ENCODE data around the gene KRT13.
A peak's percentile ranks its signal among the peaks of the same experiment; 100 is the strongest.

The KRT13 gene

DNA sequence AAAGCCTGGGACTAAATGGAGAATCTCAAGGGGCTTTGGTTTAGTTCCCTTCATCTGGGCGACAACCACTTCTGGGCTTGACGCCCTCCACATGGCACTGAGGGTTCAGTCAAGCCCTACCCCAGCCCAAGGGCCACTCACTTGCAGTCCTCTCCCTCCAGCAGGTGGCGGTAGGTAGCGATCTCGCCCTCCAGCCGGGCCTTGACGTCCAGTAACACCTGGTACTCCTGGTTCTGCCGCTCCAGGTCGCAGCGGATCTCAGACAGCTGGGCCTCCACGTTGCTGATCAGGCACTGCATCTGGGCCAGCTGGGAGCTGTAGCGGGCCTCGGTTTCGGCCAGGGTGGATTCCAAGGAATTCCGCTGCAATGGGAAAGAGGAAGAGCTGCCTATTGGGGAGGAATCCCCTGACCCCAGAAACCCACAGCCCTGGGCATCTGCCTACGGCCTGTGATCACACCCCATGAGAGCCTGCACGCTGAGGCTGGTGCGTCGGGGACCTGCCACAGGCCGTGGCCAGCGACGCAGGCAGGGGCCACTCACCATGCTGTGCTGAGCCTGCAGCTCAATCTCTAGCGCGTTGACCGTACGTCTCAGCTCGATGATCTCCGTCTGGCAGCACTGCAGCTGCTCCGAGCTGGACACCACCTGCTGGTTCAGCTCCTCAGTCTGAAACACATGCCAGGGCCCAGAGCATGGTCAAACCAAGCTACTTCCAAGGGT, 18.4 kb downstream of the KRT13 start:
- TF ChIP-seq, protein P1, sequence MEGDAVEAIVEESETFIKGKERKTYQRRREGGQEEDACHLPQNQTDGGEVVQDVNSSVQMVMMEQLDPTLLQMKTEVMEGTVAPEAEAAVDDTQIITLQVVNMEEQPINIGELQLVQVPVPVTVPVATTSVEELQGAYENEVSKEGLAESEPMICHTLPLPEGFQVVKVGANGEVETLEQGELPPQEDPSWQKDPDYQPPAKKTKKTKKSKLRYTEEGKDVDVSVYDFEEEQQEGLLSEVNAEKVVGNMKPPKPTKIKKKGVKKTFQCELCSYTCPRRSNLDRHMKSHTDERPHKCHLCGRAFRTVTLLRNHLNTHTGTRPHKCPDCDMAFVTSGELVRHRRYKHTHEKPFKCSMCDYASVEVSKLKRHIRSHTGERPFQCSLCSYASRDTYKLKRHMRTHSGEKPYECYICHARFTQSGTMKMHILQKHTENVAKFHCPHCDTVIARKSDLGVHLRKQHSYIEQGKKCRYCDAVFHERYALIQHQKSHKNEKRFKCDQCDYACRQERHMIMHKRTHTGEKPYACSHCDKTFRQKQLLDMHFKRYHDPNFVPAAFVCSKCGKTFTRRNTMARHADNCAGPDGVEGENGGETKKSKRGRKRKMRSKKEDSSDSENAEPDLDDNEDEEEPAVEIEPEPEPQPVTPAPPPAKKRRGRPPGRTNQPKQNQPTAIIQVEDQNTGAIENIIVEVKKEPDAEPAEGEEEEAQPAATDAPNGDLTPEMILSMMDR (IDR thresholded peaks at IDR 0.05; ENCODE audit: insufficient read depth, low read depth, low read length, missing control alignments): peak; percentile 59
- DNase-seq (ENCODE audit: low read depth): peak; percentile 43
- H3K4me3 ChIP-seq (ENCODE audit: low read depth, low read length): no peak overlapping the region

DNA sequence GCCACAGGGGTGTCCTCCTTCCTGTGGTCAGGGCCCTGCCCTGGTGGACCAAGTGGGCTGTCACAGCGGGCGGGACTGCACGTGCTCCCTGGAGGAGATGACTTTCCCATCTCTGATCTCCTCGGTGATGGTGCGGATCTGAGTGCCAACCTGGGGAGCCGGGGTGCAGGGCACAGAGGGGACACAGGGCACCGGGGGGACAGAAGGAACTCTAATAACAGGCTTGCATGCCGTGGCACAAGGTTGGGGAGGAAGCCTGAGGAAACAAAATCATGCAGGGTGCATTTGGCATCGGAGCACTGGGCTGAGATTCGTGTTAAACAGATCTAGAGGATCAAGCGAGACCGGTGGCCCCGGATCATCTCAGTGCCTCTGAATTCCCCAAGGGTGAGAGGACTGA, 19.1 kb downstream of the KRT13 start:
- no peak overlapping the region for H3K4me3 ChIP-seq (ENCODE audit: low read depth, low read length)
- TF ChIP-seq, protein P1 (IDR thresholded peaks at IDR 0.05; ENCODE audit: insufficient read depth, low read depth, low read length, missing control alignments): no peak
- no peak for DNase-seq (ENCODE audit: low read depth)

DNA sequence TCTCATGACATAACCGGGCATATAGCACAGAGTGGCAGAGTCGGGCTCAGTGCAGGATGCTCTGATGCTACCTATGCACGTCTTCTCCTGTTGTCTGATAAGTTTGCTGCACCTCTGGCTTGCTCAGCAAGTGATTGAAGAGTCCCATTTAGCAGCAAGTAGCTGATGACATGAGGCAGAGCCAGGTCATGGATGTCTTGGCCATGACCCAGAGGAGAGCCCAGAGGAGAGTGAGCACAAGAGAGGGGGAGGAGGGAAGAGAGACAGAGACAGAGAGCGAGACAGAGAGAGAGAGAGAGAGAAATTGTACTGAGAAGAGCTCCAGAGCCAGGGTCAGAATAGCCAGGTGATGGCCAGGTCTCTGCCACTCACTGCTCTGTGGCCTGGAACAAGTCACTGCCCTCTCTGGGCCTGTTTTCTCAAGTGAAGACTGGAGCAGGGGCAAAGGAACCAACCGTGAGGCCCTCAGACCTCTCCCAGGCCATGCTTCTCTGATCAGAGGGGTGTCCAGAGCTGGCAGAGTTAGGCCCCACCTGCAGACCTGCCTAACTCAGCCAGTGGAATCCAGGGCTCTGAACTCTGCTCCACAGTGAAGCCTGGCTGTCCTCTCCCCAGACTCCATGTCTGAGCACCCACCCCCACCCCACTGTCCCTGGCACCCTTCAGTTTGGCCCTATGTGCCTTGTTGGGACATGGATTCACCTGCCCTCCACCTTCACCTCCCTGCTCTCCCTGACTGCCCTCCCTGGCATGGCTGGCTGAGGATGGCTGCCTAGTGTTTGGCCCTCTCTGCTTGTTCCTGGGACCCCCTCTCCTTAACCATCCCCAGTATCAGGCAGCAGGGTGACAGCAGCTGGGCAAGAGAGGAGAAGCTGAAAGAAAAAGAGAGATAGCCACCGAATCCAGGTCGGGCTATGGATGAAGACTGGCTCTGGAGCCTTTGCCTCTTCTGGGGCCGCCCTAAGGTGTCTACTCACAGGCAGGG, 20.2 kb downstream of the KRT13 start:
- DNase-seq (ENCODE audit: low read depth): no peak
- no peak overlapping the region for H3K4me3 ChIP-seq (ENCODE audit: low read depth, low read length)
- TF ChIP-seq, protein P1 (IDR thresholded peaks at IDR 0.05; ENCODE audit: insufficient read depth, low read depth, low read length, missing control alignments): no peak

DNA sequence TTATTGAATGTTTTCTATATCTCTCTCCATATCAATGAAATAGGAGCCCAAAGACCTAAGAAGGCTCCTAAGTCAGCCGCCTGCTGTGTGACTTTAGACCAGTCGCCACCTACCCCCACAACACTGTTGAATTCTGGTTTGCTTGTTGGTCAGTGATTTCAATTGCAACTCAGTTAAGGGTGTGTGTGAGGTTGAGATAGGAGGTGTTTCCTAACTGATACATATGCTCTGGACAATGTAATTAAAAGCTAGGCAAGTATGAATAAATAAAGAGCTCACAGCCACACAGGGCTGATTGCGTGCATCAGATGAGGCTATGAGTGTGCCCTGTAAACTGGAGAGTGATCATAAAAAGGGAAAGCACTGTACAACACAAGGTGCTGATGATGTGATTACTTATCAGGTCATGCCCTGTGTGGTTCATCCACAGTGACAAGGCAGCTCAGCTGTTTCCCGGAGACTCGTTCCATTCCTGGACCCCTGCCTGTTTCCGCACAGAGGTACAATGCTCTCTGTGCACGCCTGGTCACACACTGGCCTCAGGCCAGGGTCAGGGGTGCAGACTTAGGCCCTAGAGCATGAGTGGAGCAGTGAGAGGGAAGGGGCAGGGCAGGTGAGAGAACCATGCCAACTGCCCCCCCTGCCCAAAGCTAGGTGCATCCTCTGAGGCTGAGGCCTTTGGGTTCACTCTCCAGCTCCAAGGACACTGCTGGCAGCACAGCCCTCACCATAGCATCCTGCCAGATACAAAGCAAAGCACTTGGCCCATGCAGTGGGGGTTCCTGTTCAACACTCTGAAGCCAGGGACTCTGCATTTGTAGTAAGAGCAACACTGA, 21.2 kb downstream of the KRT13 start:
- H3K4me3 ChIP-seq (ENCODE audit: low read depth, low read length): no peak overlapping the region
- TF ChIP-seq, protein P1 (IDR thresholded peaks at IDR 0.05; ENCODE audit: insufficient read depth, low read depth, low read length, missing control alignments): no peak

DNA sequence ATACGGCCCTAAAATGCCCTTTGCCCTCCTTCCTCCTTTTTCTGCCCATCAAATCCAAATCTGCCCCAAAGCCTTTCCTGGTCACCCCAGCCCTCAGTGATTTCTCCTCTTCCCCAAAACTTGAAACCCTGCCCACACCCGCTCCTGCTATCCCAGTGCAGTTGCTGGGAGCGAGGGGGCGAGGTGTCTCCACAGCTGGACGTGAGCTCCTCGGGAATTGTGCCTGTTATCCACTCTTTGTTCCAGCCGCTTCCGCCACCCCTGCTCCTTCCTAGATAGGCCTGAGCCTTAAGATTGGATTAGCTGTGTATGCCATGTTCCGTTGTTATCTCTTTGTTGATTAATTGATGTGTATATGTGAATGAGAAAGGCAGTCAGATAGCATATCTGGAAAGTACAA, 21.9 kb downstream of the KRT13 start:
- TF ChIP-seq, protein P1 (IDR thresholded peaks at IDR 0.05; ENCODE audit: insufficient read depth, low read depth, low read length, missing control alignments): no peak
- no peak overlapping the region for H3K4me3 ChIP-seq (ENCODE audit: low read depth, low read length)
- no peak for DNase-seq (ENCODE audit: low read depth)

More for the DNA sequence above, 21.2 kb downstream of the KRT13 start:
- no peak for DNase-seq (ENCODE audit: low read depth)

DNA sequence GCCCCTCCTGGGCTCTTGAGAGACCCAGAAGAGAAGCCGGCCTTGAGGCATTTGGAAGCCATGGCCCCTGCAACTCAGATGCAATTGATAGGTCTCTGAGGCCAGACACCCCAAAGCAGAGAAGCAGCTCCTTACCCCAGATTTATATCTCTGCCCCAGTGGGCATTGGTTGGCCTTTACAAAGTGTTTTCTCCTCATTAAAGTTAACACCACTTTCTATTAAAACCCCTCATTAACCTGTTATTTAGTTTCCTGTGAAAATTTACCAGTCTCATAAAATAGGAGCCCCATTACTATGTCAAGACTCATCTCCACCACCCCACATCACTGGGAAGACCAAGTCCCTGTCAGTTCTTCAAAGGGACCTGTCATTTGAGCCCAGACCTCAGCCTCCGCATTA, 24.4 kb downstream of the KRT13 start, which contains the start of gene KRT35:
Gene KRT35, minus strand, starts transcription at position 116 of the 400 bp plus-strand sequence. Its CDS starts 54 bp downstream, at position 62.
- no peak for DNase-seq (ENCODE audit: low read depth)
- TF ChIP-seq, protein P1 (IDR thresholded peaks at IDR 0.05; ENCODE audit: insufficient read depth, low read depth, low read length, missing control alignments): no peak
- no peak within 1 kb of the TSS for H3K4me3 ChIP-seq (ENCODE audit: low read depth, low read length)
